CD4-positive, alpha-beta T cell treated with Interleukin-2 at 100 ng/mL for 4 hours (primary cell): Measurements from ENCODE around the gene ATG2A.
A peak's percentile ranks its signal among the peaks of the same experiment; 100 is the strongest.
"Not testable (repeated sequence)": the region's sequence is repeated elsewhere in the genome, so short reads cannot be mapped to it uniquely, and the experiment has no call there.

ENCODE experiments used
- DNase-seq: peaks from one replicate; pipeline ENCODE4 v3.0.0-alpha.2; 2020; ENCODE audit warnings: low spot score

Gene ATG2A

DNA sequence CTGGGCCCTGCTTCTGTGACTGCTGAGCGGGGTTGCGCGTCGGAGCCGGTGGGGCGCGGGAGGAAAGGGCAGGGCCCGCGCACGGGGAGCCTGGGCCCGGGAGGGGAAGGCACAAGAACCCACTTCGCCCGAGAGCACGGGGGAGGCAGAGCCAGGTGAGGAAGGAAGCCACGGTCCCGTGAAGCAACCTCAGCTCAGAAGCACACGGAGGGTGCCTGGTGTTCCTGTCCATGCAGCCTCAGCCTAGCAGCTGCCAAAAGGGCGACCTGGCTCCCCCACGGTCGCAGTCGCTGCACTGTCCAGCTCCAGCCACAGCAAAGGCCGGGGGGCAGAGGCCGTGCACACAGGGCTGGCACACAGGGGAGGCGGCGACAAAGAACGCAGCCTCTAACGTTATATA, 63.3 kb downstream of the ATG2A start:
- DNase-seq: no peak

DNA sequence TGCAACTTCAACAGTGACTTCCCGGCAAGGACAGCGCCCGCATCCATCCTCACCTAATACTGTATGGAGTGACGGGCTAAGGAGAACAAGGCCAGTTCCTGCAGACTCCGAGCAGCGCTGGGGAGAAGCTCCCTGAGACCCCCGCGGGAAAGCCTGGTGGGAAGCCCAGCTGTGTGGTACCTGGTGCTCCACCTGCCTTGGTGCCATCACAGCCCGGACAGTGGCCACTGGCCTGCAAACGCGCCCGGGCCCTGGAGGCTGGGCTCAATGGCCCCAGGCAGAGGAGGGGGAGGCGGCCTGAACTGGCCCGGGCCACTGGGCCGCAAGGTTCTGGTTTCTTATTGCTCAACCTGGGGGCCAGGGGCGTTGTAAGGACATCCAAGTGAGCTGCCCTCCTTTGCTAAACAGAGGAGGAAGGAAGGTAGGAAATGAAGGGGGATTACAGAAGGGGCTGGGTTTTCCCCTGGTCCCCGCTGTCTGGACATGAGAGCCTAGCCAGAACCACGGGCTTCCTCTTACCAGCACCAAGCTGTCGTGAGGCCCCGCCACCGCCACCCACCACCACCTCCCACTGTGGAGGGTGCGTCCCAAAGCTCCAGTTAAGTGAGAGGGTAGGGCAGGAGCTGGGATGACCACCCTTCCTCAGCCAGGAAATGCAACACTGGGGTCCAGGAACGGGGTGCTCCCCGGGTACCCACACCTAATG, 64.1 kb downstream of the ATG2A start:
- no peak for DNase-seq

DNA sequence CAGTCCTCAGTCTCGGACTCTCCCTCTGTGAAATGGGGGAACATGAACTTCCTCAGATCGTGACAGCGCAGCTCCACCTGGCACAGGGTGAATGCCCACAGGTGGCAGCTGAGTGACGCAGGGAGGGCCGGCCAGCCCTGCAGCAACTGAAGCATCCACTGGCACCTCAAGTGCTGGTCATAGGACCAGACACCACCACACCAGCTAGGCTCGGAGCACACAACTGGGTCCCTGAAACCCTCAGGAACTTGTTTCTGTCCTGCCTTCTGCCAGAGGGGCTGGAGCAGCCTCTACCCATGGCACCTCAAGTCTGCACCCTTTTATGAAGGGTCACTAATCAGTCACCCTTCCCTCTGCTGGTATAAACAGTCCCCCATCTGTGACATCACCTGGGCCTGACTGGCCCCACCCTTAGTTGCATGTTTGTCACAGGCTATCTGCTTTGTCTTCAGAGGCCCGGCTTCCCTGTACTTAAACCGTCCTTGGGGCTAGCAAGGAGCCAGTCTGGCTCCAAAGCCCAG, 65.1 kb downstream of the ATG2A start:
- no peak for DNase-seq

DNA sequence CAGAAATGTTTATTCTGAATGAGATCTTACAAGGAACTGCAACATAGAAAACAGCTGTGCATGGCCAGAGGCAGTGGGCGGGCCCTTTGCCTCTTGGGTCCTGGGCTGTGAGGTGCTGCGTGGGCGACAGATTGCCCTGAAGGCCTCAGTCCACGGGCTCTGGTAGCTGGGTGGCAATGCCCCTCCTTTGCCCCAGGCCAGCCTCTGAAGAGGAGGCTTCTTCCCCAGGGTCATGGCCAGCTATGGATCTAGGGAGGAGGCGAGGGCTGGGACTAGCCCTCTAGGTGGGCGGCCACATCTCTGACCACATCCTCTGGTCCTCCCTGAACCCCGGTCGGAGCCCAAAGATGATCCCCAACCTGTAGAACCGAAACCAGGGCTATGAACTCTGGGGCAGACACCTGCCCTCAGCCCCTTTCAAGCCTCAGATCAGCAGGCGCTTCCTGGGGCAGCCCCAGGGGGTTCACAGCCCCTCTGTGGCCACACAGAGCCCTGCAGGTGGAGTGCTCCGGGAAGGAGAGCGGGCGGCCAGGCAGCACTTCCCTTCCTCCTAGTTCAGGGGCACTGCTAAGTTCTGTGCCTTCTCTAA, 65.9 kb downstream of the ATG2A start:
- DNase-seq: peak; percentile 52

DNA sequence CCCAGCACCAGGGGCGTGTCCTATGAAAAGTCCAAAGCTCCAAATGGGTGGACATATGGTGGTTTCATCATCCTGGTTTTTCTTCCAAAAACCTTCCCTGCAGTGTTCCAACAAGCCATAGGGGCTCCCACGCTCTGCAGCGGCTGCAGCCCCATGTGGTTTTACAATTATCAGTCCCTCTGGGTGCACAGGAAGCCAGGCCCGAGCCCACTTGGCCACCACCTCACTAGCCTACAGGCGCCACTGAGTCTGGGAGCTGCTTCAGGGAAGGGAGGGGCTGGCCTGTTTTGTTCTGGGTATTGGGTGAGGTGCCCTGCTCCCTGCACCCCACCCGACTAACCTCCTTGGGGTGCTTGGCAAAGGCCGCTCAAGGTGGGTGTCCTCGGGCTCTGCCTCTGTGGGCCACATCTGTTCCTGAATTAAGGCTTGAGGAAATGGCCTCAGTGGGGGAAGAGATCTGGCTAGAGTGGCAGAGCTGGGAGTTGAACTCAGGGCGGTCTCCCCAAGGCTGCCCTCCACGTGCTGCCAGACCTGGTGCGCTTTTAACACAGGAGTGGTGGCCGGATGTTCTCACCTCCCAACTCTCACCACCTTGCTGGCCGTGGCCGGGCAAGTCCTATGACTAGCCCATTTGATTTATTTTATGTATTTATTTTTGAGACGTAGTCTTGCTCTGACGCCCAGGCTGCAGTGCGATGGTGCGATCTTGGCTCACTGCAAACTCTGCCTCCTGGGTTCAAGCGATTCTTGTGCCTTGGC, 67.2 kb downstream of the ATG2A start:
- no peak for DNase-seq

DNA sequence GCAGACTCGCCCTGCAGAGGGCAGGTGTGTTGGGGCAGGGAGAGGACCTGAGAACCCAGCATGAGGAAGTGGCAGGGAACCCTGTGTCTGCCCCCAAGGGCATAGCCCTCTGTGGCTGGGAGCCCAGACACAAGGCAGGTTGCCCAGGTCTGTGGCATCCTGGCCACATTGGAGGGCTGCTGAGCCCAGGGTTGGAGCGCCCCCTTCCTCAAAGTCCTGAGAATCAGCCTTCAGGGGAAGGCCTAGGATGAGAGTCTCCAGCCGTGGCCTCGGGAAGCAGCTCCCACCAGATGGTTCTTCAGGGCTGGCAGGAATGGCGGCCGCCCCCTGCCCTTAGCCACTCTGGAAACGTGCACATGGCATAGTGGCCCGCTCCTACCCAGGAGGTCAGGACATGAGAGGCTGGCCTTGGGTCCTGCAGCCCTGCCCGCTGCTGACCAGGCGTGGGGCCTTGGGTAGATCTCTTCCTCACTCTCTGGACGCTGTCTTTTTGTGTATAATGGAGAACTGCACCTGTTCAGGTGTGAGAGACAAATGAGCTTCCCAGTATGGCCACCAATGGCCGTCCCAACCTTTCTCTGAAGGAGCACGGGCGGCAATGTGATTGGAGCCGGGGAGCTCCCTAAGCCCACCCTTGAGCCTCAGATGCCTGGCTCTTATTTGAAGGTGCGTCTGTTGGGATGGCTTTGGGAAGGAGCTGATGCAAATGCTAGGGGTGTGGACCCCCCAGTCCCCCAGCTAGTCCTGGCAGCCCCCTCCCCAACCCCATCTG, 68.0 kb downstream of the ATG2A start:
- DNase-seq: no peak

DNA sequence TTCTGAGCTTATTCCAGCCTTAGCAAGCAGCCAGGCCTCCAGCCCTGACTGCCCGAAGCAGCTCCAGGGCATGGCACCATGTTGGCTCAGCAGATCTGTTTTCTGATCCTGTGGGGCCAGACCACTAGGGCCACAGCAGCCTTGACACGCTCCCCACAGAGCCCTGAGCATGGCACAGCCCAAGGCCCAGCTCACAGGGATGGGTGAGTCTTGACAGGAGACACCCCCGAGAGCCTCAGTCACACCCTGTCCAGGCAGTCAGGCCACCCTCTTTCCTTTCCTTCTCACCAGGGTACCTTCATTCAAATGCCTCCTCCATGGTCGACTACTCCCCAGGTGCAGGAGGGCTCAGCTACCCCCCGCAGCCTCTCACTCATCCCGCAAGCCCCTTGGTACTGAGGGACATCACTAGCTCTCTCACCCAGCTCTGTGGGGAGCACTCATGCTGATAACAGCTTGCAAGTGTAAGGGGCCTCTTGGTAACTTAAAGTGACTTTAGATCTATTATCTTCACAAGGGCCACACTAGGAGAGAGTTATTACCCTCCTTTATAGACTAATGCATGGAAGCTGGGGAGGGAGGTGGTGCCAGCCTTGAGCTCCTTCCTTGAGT, 68.7 kb downstream of the ATG2A start:
- DNase-seq: no peak

DNA sequence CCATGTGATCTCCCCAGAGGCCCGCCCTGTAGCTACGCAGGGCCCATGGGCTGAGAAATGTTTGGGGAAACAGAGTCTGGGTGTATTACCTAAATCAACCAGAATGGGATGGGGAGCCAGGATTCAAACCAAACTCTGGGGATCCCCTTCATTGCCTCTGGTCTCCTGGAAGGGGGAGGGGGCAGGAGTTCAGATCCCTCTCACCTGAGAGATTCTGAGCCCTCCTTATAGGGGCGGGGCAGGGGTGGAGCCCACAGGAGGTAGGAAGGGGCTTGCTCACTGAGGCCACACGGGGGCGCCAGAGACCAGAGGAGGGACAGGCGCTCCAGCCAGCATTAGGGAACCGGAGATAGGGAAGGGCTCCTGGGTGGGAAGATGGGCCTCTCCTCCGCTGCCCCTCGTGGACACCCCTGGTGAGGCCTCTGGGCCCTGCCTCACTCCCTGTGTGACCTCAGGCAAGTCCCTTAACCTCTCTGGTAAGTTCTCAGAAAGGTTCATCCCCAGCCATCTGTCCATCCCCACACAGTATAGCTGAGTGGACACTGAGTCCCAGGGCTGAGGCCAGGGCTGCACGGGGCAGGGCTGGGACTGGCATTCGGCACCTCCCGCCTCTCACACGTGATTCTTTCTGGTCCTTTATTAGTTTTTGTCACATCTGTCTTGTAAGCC, 69.9 kb downstream of the ATG2A start:
- peak; percentile 92 for DNase-seq

DNA sequence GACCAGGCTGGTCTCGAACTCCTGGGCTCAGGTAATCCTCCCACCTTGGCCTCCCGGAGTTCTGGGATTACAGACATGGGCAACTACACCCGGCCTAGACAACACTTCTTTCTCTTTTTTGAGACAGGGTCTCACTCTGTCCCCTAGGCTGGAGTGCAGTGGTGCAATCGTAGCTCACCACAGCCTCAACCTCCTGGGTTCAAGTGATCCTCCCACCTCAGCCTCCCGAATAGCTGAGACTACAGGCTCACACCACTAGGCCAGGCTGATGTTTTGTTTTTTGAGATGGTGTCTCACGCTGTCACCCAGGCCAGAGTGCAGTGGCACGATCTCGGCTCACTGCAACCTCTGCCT, 71.3 kb downstream of the ATG2A start:
- DNase-seq: not testable (repeated sequence)

DNA sequence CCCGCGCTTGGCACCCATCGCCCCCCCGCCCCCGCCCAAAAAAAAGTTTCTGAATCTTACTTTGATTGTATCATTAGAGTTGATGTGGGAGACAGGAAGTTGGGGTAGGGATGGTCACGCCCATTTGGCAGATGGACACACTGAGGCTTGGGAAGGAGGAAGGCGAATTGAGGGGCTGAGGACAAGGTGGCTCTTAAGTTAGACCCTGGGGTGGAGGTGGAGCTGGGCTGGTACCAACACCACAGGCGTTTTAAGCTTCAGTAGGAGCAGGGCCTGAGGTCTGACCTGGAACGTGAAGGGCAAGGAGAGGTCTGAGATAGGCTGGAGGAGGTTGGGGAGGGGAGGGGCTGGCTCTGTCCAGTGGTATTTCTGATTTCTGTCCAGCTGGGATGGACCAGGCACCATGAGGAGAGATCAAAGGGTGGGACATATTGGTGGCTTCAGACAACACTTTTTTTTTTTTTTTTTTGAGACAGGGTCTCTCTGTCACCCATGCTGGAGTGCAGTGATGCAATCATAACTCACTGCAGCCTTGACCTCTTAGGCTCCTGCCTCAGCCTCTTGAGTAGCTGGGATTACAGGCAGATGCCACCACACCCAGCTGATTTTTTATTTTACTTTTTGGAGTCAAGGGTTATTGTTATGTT, 71.8 kb downstream of the ATG2A start:
- DNase-seq: no peak
